ENCODE results near the gene RGS10.

DNA sequence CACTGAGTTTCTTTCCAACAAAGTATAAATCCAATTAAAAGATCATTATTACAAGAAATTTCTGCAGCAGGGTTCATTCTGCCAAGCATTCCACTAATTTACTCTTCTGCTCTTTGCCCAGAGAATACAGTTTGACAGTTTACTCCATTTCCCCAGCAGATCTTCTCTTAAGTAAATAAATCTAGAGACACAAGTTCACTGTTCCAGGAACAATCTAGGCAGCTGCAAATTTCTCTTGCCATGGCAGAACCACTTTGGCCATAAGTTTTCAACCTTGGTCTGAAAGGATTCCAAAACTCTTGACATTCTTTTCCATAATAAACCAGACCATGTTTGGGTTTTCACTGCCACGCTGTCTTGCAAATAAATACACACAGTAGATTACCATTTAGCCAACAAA is 11.5 kb downstream of the RGS10 start:
- TF ChIP-seq POLR2AphosphoS5 (IDR thresholded peaks at IDR 0.05), result no peak
- TF ChIP-seq, protein P1, sequence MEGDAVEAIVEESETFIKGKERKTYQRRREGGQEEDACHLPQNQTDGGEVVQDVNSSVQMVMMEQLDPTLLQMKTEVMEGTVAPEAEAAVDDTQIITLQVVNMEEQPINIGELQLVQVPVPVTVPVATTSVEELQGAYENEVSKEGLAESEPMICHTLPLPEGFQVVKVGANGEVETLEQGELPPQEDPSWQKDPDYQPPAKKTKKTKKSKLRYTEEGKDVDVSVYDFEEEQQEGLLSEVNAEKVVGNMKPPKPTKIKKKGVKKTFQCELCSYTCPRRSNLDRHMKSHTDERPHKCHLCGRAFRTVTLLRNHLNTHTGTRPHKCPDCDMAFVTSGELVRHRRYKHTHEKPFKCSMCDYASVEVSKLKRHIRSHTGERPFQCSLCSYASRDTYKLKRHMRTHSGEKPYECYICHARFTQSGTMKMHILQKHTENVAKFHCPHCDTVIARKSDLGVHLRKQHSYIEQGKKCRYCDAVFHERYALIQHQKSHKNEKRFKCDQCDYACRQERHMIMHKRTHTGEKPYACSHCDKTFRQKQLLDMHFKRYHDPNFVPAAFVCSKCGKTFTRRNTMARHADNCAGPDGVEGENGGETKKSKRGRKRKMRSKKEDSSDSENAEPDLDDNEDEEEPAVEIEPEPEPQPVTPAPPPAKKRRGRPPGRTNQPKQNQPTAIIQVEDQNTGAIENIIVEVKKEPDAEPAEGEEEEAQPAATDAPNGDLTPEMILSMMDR (IDR thresholded peaks at IDR 0.05), result no peak
- TF ChIP-seq POLR2A (IDR thresholded peaks at IDR 0.05), result no peak

All from upper lobe of left lung (tissue), 4 donors.